MV-4-11 (cell line): ENCODE results near the gene SNX20.
A peak's percentile ranks its signal among the peaks of the same experiment; 100 is the strongest.

Experiments used
- DNase-seq: peaks from one replicate; lab custom pipeline; 2025; lab: John Stamatoyannopoulos, UW

SNX20 gene

GRCh38 chr16:50659806-50660205, 21.3 kb downstream of the SNX20 start:
- DNase-seq: no peak

DNA sequence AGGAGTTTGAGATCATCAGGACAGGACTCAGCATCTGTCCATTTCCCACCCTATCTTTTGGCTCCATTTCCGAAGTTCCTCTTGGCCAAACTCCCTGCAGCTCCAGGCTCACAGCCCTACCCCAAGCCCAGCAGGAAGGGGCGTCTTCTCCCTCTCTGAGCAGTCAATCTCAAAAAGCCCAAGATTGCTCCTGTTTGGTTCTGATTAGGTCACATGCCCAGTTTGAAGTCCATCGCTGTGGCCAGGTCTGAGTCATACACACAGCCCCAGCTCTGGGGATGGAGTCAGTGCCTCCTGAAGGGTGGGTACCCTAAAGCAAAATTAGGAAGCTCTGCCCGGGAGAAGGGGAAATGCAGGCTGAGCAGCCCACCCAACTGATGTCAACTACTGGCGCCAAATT, 23.9 kb downstream of the SNX20 start:
- DNase-seq: peak; percentile 9

DNA sequence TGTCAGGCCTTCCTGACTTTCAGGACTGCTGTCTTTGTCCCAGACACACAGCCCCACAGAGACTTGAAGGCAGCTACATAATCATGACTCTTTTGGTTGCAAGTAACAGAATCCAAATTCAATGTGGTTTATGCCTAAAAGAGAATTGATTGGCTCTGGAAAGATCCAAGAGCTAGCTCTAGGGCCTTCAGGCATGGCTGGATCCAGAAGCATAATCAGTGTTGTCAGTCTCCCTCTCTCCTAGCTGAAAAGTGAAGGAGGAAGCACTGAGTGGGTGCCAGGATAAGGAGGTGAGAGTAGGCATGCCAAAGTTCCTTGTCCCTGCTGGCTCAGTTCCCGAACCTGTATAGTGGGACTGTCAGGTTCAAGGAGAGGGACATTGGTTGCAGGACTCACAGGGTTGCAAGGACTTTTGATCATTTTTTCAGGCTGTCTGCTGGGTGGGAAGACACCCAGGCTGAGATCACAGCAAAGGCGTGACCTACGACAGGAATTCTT, 25.5 kb downstream of the SNX20 start:
- DNase-seq: no peak

DNA sequence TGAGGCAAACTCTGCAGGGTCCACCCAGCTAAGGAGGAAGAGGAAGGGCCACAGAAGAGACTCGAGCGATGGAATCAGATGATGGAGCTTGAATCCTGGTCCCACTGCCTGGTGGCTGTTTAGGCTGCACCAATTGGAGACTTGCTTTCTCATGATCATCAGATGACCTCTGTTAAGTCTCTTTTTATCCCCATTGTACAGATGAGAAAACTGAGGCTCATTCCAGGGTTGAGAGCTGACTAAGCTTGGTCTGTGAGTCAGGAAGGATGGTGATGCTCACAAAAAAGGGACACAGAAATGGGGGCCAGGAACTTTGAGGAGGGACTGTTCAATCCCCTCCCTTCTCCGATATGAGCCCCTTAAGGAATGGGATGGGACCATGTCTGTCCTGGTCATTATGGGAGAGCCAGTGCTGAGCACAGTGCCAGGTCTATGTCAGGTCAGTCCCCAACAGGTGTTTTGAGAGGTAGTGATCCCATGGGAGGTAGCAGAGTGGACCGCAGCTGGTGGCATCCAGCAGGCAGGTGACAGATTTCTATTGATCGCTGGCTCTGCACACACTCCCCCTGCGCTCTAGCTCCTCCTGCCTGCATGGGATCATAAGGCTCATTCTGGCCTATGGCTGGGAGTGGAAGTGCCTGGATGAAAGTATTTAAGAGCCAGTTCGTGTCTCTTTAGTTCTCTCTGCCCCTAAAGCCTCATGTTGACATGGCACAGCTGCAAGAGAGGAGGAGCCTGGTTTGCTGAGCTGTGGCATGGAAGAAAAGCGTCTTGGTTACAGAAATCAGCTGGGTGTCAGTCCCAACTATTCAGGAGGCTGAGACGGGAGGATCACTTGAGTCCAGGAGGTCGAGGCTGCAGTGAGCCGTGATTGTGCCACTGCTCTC, 27.2 kb downstream of the SNX20 start:
- DNase-seq: no peak

GRCh38 chr16:50652836-50653425, 28.2 kb downstream of the SNX20 start:
- no peak for DNase-seq

- DNase-seq: no peak
Observed at GRCh38 chr16:50651835-50652438, 29.2 kb downstream of the SNX20 start.

- DNase-seq: no peak
Observed at GRCh38 chr16:50646345-50646744, 34.8 kb downstream of the SNX20 start.

DNA sequence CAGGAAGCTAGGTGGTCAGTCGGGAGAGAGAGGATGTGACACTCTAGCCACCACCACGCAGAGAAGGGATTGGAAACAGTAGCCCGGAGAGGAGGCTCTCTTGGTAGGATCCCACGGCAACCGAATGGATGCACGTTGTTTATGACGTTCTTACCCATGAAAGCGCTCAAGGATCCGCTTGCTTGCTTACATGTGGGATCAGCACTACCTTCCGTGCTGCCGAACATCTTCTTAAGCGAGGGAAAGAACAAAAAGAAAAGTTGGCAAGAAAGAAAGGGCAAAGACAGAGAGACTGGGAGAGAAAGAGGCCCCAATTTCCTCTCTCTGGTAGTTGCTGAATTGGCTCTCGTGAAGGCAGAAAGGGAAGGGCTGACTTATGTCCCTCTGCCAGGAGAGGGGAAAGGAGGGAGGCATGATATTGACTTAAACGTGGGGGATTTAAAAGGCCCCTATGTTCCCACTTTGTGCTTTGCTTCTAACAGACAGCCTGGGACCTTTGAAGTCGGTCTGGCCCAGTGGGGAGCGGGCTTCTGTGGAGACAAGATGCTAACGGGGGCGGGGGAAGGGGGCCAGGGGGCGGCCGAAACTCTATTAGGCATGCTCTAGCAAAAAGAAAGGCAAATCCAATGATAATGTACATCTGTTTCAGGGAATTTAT, 35.4 kb downstream of the SNX20 start:
- no peak for DNase-seq

GRCh38 chr16:50644729-50645128, 36.4 kb downstream of the SNX20 start:
- peak; percentile 40 for DNase-seq

DNA sequence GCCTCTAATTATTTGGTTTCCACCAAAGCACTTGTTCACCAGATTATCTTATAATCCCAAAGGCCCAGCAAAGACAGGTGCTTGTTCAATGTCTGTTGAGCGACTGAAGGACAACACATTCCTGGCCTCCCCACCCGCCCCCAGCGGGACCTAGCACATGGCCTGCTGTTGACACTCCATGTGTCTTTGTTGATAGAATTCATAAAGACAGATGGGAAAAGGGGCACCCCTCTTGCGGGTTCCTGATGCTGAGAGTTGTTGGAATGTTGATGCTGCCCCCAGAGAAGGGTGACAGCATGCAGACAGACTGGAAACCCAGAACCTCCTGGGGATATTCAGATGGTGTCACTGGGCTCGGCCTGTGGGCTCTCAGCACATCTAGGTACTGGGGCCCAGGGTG, 36.9 kb downstream of the SNX20 start:
- no peak for DNase-seq

DNA sequence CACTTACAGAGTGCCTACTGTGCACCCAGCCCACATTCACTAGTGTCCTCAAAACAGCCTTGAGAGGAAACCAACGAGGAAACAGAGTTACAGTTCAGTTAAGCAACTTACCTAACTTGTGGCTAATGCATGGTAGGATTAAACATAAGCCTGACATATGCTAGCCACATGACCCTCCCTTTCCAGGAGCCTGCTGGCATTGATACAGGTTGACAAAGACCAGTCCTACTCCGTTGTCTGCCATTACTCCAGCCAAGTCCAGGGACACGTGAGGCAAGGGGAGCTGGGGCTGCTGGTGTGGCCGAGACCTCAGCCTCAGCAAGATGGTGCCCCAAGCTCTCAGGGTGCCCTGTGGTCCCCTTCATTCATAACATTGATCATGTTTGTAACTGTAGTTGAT, 37.9 kb downstream of the SNX20 start:
- DNase-seq: peak; percentile 16

GRCh38 chr16:50642349-50642748, 38.8 kb downstream of the SNX20 start:
- no peak for DNase-seq

GRCh38 chr16:50641818-50642187, 39.3 kb downstream of the SNX20 start:
- no peak for DNase-seq

GRCh38 chr16:50640919-50641817, 39.9 kb downstream of the SNX20 start:
- DNase-seq: no peak

- no peak for DNase-seq
Observed at GRCh38 chr16:50640391-50640790, 40.7 kb downstream of the SNX20 start.

DNA sequence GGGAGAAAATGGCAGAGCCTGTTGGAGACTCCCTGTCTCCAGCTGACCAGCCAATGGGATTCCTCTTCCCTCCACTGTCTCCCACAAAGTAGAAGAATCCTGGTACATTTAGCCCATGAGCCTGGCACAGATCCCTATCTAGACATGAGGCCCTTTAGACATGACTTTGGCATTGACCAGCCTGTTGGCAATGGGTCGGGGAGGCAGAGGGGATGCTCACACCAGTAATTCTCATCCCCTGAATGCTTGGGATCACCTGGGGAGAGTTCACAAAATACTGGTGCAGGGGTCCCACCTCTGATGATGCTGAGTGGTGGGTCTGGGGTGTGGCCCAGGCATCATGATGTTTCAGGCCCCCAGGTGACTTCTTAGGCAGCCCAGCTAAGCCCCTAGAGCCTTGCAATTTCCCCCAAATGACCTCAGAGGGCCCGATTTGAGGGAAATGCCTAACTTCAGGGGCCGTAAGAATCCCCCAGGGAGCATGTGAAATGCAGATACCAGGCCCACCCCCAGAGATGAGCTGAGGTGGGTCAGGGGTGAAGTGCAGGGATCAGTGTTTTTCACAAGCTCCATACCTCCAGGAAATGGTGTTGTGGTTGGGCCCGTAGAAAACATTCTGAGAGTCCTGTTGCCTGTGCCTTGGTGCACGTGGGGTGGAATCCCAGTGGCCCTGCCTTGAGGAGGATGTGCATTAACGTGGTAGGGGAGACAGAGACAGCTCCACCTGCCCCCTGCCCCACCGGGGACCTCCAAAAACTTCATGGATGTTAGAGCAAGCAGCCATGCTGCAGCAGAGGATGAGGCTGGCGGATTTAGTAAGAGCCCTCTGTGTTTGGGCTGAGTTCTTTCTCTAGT, 42.1 kb downstream of the SNX20 start:
- DNase-seq: no peak

DNA sequence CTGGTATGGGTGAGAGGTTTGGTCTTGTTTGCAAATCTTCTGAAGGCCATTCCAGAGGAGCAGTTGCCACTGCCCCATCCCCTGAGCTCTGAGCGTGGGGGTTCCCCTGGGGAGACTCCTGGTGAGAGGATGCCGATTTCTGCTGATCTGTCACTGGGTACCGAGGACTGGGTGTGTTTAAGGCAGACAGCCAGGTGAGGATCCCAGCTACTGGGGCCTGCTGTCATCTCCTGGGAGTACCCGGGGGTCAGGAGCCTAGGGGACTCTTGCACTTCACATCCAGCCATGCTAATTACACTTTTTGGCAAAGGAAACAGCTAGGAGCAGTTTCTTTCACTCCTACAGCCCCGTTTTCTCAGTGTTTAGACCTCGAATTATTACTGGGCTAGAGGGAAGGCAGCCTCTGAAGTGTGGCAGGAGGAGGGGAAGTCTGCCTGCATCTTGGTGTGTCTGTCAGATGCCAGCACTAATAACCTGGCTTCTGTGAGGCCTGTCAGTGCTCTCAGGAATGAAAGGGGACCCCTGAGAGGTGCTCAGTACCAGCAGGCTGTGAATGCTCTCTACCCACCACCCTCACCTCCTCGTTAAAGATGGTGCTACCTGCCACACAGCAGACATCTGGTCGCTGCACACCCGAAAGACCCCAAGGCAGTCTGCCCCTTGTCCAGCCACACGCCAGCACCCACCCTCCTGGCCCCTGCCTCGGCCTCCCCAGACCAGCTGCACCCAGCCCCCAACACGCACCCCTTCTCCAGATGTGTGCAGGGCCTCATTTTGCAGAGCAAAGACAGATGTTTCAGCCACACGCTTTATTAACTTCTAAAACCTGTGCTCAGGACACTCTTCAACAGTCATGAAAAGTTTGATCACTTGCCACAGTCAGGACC, 43.2 kb downstream of the SNX20 start:
- no peak for DNase-seq

GRCh38 chr16:50636753-50637374, 44.2 kb downstream of the SNX20 start:
- DNase-seq: no peak
